DOHH2 (cell line): ENCODE measurements around the gene RNF213.

Experiments
- H3F3A ChIP-seq: fragments of 200-600 bp; sonication (generic), shearing (Covaris generic); 2 replicates; pipeline ENCODE4 v1.6.0; 2016; ENCODE audit warnings: antibody characterized with exemption, mild to moderate bottlenecking; ENCODE audit not compliant: control insufficient read depth, insufficient read depth
- H3K27ac ChIP-seq: fragments of 200-600 bp; sonication (generic); 2 replicates; pipeline ENCODE4 v1.5.1; 2014; ENCODE audit warnings: low read depth, mild to moderate bottlenecking, low read length, moderate library complexity
- H3K27me3 ChIP-seq: fragments of 200-600 bp; sonication (generic); 2 replicates; pipeline ENCODE4 v1.6.1; 2014; ENCODE audit warnings: mild to moderate bottlenecking, low read length, mixed read lengths; ENCODE audit not compliant: control insufficient read depth
- H3K36me3 ChIP-seq: fragments of 200-600 bp; sonication (generic); 2 replicates; pipeline ENCODE4 v1.6.1; 2014; ENCODE audit warnings: mild to moderate bottlenecking, low read length, moderate library complexity, mixed read lengths; ENCODE audit not compliant: control insufficient read depth
- H3K4me1 ChIP-seq: fragments of 200-600 bp; sonication (generic); 2 replicates; pipeline ENCODE4 v1.6.1; 2014; ENCODE audit warnings: mild to moderate bottlenecking, low read length, mixed read lengths; ENCODE audit not compliant: control insufficient read depth
- H3K4me2 ChIP-seq: fragments of 200-600 bp; sonication (generic); 2 replicates; pipeline ENCODE4 v1.6.0; 2014; ENCODE audit warnings: mild to moderate bottlenecking, low read length, moderate library complexity
- H3K4me3 ChIP-seq: fragments of 200-600 bp; sonication (generic); 2 replicates; pipeline ENCODE4 v1.5.1; 2014; ENCODE audit warnings: mild to moderate bottlenecking, low read length, mixed read lengths
- H3K79me2 ChIP-seq: fragments of 200-600 bp; sonication (generic); 2 replicates; pipeline ENCODE4 v1.6.1; 2014; ENCODE audit warnings: mild to moderate bottlenecking, low read length, mixed read lengths; ENCODE audit not compliant: control insufficient read depth
- H3K9me2 ChIP-seq: fragments of 200-600 bp; sonication (generic); replicated peaks from 2 replicates; pipeline ENCODE4 v1.6.1; 2014; ENCODE audit warnings: mild to moderate bottlenecking, low read length, mixed read lengths; ENCODE audit not compliant: control insufficient read depth
- H3K9me3 ChIP-seq: fragments of 200-600 bp; sonication (generic); 2 replicates; pipeline ENCODE4 v1.6.1; 2014; ENCODE audit warnings: antibody characterized with exemption, low read length, mixed read lengths; ENCODE audit not compliant: control insufficient read depth, insufficient read depth
- H4K20me1 ChIP-seq: fragments of 200-600 bp; sonication (generic); 2 replicates; pipeline ENCODE4 v1.6.0; 2014; ENCODE audit warnings: low read depth, mild to moderate bottlenecking, antibody characterized with exemption, low read length, moderate library complexity; ENCODE audit not compliant: control insufficient read depth, insufficient read depth
- EZH2phosphoT487 ChIP-seq: fragments of 200-600 bp; sonication (generic); IDR thresholded peaks from 2 replicates; pipeline ENCODE4 v1.6.1; 2017; ENCODE audit warnings: borderline replicate concordance, mild to moderate bottlenecking, antibody characterized with exemption, low read length, moderate library complexity, mixed read lengths
- TF ChIP-seq, protein P1 (sequence below): fragments of 200-600 bp; sonication (generic); IDR thresholded peaks from one replicate; pipeline ENCODE4 v1.5.1; 2014; ENCODE audit warnings: antibody characterized with exemption, mild to moderate bottlenecking, low read depth, low read length; ENCODE audit not compliant: poor library complexity, severe bottlenecking

Gene RNF213

GRCh38 chr17:80447790-80448189, 187.1 kb downstream of the RNF213 start:
- H3F3A ChIP-seq = no peaks in the 10 kb centered on the region
- no peaks in the 10 kb centered on the region for H3K36me3 ChIP-seq
- H3K4me3 ChIP-seq = no peak overlapping the region
- H3K27me3 ChIP-seq = no peaks in the 10 kb centered on the region
- no peaks in the 10 kb centered on the region for H3K79me2 ChIP-seq
- TF ChIP-seq EZH2phosphoT487 = no peak
- TF ChIP-seq, protein P1, sequence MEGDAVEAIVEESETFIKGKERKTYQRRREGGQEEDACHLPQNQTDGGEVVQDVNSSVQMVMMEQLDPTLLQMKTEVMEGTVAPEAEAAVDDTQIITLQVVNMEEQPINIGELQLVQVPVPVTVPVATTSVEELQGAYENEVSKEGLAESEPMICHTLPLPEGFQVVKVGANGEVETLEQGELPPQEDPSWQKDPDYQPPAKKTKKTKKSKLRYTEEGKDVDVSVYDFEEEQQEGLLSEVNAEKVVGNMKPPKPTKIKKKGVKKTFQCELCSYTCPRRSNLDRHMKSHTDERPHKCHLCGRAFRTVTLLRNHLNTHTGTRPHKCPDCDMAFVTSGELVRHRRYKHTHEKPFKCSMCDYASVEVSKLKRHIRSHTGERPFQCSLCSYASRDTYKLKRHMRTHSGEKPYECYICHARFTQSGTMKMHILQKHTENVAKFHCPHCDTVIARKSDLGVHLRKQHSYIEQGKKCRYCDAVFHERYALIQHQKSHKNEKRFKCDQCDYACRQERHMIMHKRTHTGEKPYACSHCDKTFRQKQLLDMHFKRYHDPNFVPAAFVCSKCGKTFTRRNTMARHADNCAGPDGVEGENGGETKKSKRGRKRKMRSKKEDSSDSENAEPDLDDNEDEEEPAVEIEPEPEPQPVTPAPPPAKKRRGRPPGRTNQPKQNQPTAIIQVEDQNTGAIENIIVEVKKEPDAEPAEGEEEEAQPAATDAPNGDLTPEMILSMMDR = no peak
- H4K20me1 ChIP-seq = no peaks in the 10 kb centered on the region
- H3K27ac ChIP-seq = no peak overlapping the region
- H3K9me3 ChIP-seq = no peaks in the 10 kb centered on the region
- H3K4me2 ChIP-seq = no peak overlapping the region
- no peaks in the 10 kb centered on the region for H3K4me1 ChIP-seq
- H3K9me2 ChIP-seq = no peaks in the 10 kb centered on the region
